HG03039 (cell line): ENCODE results near the gene SPON1.
"Not testable (repeated sequence)": the region's sequence is repeated elsewhere in the genome, so short reads cannot be mapped to it uniquely, and the experiment has no call there.

Source experiments
- ATAC-seq: cut with Tn5 transposase; IDR thresholded peaks from one replicate; pipeline ENCODE4 v1.9.1; 2021; ENCODE audit warnings: mild to moderate bottlenecking, moderate library complexity; ENCODE audit not compliant: unreplicated experiment

The SPON1 gene

GRCh38 chr11:14114269-14114668 lies 151.7 kb downstream of the SPON1 start:
- ATAC-seq, result no peak

- ATAC-seq, result no peak
These were observed 152.3 kb downstream of the SPON1 start for GRCh38 chr11:14114786-14115185.

GRCh38 chr11:14117632-14118031 lies 155.1 kb downstream of the SPON1 start:
- no peak for ATAC-seq

GRCh38 chr11:14118072-14118471 lies 155.5 kb downstream of the SPON1 start:
- ATAC-seq, result no peak

GRCh38 chr11:14119357-14119756 lies 156.8 kb downstream of the SPON1 start:
- ATAC-seq, result no peak

GRCh38 chr11:14124350-14124749 lies 161.8 kb downstream of the SPON1 start:
- ATAC-seq, result no peak

GRCh38 chr11:14124886-14125285 lies 162.4 kb downstream of the SPON1 start:
- no peak for ATAC-seq

- ATAC-seq, result no peak
These were observed 163.0 kb downstream of the SPON1 start for GRCh38 chr11:14125529-14125928.

GRCh38 chr11:14127679-14128078 lies 165.2 kb downstream of the SPON1 start:
- ATAC-seq, result no peak

GRCh38 chr11:14132312-14132711 lies 169.8 kb downstream of the SPON1 start:
- no peak for ATAC-seq

- no peak for ATAC-seq
These were observed 170.9 kb downstream of the SPON1 start for GRCh38 chr11:14133381-14133780.

GRCh38 chr11:14136561-14136960 lies 174.0 kb downstream of the SPON1 start:
- no peak for ATAC-seq

GRCh38 chr11:14137284-14137683 lies 174.8 kb downstream of the SPON1 start:
- no peak for ATAC-seq

- no peak for ATAC-seq
These were observed 178.5 kb downstream of the SPON1 start for GRCh38 chr11:14140991-14141390.

GRCh38 chr11:14141676-14142075 lies 179.2 kb downstream of the SPON1 start:
- ATAC-seq, result no peak

- ATAC-seq, result no peak
These were observed 182.4 kb downstream of the SPON1 start for GRCh38 chr11:14144934-14145333.

- no peak for ATAC-seq
These were observed 186.2 kb downstream of the SPON1 start for GRCh38 chr11:14148653-14149273.

- no peak for ATAC-seq
These were observed 187.2 kb downstream of the SPON1 start for GRCh38 chr11:14149683-14150082.

GRCh38 chr11:14150878-14151277 lies 188.4 kb downstream of the SPON1 start:
- no peak for ATAC-seq

GRCh38 chr11:14154103-14154502 lies 191.6 kb downstream of the SPON1 start:
- ATAC-seq, result not testable (repeated sequence)

- no peak for ATAC-seq
These were observed 195.9 kb downstream of the SPON1 start for GRCh38 chr11:14158393-14158792.

- ATAC-seq, result no peak
These were observed 201.1 kb downstream of the SPON1 start for GRCh38 chr11:14163576-14163975.

GRCh38 chr11:14173679-14174078 lies 211.2 kb downstream of the SPON1 start:
- ATAC-seq, result not testable (repeated sequence)
